DND-41 (cell line): ENCODE results near the gene GPR108.

ENCODE experiments used
- CTCF ChIP-seq: IDR thresholded peaks from 2 replicates; pipeline ENCODE4 v1.5.1; 2012; ENCODE audit warnings: borderline replicate concordance, low read length, moderate library complexity, mild to moderate bottlenecking; ENCODE audit not compliant: poor library complexity, severe bottlenecking; ENCODE audit errors: extremely low read depth
- EZH2 ChIP-seq: IDR thresholded peaks from 3 replicates; pipeline ENCODE4 v1.6.1; 2012; ENCODE audit warnings: borderline replicate concordance, low read depth, mild to moderate bottlenecking, moderate library complexity, low read length, inconsistent platforms; ENCODE audit not compliant: severe bottlenecking

DNA sequence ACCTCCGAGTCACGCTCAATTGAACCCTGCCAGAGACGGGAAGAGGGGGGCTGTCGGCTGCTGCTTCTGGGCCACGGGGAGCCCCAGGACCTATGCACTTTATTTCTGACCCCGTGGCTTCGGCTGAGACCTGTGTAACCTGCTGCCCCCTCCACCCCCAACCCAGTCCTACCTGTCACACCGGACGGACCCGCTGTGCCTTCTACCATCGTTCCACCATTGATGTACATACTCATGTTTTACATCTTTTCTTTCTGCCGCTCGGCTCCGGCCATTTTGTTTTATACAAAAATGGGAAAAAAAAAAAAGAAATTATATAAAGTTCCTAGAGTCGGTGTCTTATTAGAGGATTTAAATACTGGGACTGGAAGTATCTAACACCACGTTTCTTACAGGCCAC, 13.8 kb upstream of the GPR108 start:
- TF ChIP-seq CTCF, result no peak
- TF ChIP-seq EZH2, result no peak
